Stimulated activated CD4-positive, alpha-beta T cell treated with anti-CD3 and anti-CD28 coated beads, Interleukin-4, amount 100 ng/mL, for 4 hours (primary cell): ENCODE measurements around the gene UBTF.

Experiments
- DNase-seq, 2 experiments: peaks; one replicate each; pipeline ENCODE4 v3.0.0-alpha.2; 2020

UBTF gene

DNA sequence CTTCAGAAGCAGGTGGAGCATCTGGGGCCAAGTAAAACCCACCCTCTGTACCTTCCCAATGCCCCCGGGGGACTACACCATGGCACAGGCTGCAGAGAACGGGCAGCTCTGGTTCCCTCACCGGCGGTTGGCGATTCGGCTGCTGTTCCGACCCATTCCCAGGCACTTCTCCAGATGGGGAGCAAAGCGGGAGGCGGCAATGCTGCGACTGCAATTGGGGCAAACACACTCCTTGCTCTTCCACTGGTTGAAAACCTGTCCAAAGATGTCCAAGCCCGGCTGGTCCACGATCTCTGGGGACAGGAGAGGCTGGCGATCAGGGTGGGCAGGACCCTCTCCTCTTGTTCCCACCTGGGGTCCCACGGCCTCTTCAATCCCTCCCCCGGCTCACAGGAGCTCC lies 22.4 kb downstream of the UBTF start:
- no peak for DNase-seq

DNA sequence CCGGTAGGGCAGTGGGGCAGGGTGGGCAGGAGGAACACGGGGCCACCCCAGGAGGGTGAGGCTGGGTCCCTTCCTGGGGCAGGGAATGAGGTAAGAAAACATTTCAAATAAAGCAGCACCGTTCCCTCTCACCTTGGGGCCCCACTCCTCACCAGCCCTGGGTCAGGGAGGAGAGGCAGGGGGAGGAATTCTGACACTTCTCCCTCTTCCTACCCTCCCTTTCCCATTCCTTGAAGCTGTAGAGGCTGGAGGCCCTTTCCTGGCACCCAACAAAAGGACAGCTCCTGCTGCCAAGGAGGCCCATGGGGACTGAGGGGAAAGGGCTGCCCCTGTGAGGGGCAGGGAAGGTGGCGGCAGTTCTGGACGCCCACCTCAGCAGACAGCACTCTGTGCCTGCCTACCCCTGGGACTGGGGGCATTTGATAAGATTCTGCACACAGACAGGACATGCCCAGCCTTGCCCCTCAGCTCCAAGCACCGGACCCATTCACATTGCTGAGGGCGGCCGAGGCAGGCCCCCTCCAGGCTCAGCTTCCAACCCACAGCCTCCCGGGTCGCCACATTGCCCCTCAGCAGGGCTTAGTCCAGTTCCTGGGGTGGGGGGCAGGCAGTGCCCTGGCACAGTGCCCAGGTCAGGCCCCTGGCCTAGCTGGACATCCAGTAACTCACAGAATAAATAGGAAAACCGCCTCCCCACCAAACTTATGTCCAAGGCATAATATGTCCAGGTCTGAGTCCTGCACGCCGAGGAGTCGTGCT lies 26.0 kb downstream of the UBTF start:
- DNase-seq, result no peak

DNA sequence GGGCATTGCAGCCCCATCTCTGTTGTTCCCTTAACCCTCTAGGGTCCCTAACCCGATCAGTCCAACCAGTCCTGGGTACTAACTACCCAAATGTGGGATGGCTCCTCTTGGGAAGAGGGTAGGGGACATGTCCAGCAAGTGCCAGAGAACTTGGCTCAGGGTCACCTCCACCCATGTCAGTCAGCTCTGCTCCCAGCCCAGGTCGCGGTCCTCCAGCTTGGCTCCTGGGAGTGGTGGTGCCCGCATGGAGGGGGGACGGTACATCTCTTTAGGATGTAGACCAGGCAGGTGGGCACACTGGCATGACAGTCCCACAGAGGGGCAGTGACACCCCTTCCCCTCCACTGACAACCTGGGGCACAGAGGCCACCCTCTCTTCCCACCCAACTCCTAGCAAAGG lies 26.7 kb downstream of the UBTF start:
- DNase-seq, result no peak

DNA sequence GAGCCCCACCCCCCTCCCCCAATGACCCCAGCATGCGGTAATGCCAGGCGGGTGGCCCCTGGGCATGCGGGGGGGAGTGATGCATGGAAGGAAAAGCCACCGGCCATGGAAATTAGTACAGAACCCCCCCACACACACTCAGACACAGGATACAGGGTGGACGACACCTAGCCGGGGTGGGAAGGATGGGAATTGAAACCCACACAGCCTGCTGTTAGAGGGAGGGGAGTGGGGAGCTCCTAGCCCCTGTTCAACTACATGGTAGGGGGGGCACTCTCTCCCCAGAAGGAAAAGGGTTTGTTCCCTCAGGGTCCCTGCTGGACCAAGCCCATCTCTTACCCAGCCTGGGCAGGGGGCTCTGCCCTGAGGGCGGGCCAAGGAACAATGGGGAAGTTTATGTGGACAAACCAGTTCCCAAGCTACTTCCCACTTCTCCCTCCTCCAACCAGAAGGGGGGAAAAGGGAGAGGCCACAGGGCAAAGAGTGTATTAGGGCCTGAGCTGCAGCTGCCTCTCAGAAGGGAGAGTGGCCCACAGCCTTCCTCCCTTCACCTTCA lies 27.5 kb downstream of the UBTF start:
- DNase-seq, result no peak

DNA sequence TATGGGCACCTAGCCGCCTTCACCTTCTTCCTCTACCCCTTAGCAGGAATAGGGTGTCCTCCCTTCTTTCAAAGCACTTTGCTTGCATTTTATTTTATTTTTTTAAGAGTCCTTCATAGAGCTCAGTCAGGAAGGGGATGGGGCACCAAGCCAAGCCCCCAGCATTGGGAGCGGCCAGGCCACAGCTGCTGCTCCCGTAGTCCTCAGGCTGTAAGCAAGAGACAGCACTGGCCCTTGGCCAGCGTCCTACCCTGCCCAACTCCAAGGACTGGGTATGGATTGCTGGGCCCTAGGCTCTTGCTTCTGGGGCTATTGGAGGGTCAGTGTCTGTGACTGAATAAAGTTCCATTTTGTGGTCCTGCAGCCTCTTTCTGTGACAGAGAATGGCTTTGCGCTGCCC lies 28.1 kb downstream of the UBTF start:
- no peak for DNase-seq

DNA sequence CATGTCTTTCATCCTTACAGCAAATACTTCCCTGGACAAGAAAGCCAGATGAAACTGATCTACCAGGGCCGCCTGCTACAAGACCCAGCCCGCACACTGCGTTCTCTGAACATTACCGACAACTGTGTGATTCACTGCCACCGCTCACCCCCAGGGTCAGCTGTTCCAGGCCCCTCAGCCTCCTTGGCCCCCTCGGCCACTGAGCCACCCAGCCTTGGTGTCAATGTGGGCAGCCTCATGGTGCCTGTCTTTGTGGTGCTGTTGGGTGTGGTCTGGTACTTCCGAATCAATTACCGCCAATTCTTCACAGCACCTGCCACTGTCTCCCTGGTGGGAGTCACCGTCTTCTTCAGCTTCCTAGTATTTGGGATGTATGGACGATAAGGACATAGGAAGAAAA lies 29.0 kb downstream of the UBTF start:
- DNase-seq, result no peak

DNA sequence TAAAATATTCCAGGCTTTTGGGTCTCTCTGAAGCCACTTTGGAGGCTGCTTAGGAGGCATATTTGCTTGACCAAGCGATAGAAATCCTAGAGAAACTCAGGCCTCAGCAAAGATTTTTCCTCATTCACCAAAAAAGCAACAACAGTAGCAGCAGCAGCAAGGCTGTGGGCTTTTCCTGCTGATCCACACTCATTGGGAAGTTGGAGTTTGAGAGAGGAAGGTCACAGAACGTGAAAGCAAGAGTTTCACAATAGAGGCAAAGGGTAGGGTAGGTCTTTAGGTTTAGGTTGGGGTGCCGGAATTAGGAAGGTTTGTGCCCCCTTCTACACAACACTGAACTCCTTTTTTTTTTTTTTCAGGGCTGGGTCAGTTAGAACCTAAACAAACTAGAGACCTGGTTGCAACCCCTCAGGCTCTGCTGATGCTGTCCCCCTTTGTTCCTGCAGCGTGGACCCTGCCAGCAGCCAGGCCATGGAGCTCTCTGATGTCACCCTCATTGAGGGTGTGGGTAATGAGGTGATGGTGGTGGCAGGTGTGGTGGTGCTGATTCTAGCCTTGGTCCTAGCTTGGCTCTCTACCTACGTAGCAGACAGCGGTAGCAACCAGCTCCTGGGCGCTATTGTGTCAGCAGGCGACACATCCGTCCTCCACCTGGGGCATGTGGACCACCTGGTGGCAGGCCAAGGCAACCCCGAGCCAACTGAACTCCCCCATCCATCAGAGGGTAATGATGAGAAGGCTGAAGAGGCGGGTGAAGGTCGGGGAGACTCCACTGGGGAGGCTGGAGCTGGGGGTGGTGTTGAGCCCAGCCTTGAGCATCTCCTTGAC lies 30.7 kb downstream of the UBTF start:
- no peak for DNase-seq

DNA sequence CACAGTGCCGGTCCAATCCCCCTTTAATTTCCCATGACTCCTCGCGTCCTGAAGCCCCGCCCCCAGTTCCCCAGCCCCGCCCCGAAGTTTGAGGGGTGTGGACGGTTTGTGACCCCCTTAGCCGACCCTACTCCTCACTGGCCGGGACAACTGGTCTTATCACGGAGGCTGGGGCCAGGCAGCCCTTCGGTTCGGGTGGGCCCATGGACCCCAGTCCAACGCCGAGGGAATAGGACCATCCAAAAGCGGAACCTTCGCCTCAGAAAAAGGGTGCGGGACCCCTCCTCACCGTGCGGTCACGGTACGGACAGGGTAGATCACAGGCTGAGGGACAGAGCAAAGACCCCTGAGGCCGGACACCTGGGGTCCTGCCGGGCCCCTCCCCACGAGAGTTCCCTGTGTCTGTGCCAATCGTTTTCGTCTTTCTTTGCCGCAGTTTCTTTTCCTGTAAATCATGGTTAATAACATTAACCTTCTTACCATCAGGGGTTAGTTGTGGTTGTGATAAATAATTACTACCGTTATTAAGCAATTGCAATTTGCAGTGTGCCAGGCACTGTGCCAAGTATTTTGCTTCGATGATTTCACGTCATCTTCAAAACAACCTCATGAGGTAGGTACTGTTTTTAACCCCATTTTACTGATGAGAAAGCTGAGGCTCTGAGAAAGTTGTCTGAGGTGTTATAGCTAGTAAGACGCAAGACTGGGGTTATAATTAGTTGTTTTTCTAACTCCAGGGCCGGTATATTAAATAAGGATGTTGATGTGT lies 32.2 kb downstream of the UBTF start:
- no peak for DNase-seq

DNA sequence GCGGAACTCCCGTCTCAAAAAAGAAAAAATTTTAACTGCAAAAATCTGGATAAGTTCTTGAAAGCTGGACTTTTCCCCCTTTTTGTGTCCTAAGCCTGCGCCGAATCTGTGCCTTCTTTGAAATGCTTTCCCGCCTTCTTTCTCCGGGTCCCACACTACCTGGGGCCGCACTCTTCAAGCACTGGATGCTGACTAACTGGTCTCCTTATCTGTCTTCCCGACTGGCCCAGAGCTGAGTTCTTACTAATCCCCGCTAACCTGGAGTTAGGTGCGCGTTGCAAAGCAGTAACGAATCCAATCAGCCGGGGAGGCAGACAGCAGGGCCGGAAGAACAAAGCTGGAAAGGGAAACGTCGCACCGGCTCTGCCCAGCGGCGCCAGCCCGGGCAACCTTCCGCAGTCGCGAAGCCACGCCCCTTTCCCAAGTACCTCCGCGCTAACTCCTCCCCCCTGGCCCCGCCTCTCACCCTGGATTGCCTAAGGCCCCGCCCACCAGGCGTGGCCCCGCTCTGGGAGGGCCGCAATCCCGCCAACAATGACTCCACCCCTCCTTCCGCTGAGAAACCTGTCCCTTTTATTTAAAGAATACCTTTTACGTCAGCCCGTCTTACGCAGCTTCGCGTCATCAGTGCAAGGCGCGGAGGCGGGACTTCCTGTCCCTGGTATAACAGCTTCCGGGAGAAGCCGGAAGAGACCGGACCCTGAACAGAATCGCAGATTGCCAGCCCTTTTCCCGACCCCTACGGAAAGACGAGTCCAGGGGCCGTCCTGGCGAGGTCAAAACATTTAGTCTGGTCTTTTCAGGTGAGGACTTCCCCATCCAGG lies 33.0 kb downstream of the UBTF start, which contains the start of gene TMUB2:
Gene TMUB2, plus strand, starts transcription at position 666 of the 824 bp plus-strand sequence. CDS start 737 bp downstream, outside the sequence.
- DNase-seq, result peak; percentile 99 to 100

DNA sequence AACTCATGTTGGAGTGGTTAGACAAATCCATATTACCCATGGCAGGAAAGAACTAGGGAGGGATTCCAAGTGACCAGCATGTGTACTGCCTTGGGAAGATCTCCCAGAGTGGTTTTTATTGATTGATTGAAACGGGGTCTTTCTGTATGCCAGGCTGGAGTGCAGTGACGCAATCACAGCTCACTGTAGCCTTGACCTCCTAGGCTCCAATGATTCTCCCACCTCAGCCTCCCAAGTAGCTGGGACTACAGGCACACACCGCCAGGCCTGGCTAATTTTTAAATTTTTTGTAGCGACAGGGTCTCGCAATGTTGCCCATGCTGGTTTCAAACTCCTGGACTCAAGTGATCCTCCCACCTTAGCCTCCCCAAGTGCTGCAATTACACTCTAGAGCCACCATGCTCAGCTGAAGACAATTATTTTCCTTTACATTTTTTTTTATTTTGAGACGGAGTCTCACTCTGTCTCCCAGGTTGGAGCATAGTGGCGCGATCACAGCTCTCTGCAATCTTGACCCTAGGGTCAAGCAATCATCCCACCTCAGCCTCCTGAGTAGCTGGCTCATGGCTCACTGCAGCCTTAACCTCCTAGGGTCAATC lies 35.2 kb downstream of the UBTF start:
- DNase-seq, result no peak

DNA sequence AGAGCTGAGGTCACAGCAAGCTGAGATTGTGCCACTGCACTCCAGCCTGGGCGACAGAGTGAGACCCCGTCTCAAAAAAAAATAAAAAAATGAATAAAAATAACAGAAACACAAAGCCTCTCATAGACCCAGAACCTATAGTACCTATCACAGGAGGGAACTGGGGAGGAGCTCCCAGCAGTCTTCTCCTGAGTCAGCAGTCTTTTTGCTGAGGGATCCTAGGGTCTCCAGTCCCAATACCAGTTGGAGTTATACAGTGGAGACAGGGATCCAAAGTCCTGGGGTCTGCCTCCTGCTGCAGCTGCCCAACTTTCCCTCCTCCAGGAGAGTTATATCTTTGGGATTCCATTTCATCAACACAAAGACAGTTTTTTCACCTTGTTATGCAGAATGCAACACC lies 36.5 kb downstream of the UBTF start:
- DNase-seq, result no peak

DNA sequence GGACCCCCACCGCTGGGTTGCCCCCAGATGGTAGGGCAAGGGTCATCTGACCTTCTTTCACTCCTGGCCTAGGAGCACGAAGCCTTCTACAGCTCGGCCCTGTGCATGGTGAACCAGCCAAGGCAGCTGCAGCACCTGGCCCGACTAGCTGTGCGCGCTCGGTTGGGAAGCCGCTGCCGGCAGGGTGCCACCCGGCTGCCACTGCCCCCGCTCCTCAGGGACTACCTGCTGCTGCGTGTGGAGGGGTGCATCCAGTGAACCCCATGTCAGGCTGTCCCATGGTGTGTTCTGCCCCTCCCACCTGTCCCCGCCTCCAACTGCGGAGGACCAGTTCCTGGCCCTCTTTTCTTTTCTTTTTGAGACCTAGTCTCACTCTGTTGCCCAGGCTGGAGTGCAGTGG lies 41.3 kb downstream of the UBTF start:
- DNase-seq, result no peak

DNA sequence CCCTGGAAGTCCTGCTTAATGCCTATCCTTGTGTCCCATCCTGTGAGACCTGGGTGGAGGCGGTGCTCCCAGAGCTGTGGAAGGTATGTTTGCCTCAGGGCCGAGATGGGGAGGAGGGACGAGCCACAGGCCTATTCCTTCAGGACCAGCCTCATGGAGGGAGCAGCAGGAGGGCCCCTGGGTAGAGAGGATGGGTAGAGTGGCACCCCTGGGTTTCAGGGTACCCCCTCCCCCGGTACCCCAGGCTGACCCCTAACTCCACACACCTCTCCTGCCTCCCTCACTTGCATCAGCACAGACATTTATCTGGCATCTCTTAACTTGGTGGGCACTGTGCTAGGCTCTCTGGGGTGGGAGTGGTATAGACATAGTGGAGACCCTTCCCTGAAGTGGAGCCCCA lies 41.8 kb downstream of the UBTF start:
- DNase-seq, result no peak

DNA sequence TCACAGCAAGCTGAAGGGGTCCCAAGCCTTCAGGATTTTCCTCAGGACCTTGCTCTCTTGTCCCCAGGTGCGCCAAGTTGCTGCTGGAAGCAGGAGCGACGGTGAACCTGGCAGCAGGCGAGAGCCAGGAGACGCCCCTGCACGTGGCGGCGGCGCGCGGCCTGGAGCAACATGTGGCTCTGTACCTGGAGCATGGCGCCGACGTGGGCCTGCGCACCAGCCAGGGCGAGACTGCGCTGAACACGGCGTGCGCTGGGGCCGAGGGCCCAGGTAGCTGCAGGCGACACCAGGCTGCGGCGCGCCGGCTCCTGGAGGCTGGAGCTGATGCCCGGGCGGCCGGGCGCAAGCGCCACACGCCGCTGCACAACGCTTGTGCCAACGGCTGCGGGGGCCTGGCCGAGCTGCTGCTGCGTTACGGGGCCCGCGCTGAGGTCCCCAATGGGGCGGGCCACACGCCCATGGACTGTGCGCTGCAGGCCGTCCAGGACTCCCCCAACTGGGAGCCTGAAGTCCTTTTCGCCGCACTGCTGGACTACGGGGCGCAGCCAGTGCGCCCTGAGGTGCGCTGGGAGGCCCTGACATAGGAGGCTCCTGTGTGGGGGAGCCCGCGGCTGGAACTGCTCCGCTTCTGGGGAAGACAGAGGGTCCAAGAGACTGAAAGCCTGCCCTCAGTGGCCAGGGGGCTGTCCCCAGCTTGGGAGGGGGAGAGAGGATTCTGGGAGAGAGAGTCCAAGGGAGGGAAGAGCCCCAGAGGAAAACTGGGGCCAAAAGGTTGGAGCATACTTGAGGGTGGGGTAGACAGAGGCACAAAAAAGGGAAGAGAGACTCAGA lies 42.6 kb downstream of the UBTF start:
- no peak for DNase-seq

DNA sequence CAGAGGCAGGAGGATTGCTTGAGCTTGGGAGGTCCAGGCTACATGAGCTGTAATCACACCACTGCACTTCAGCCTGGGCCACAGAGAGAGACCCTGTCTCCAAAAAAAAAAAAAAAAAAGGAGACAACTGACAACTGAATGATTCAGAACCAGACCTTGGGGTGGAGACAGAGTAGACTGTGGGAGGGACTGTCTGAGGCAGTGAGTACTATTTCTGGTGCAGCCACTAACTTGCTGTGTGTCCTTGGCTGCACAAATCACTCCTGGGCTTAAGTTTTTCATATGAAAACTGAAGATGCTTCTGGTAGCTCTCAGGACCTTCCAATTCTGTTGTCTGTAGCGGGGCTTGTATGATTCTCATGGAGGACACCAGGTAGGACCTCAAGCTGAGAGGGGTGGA lies 43.2 kb downstream of the UBTF start:
- no peak for DNase-seq

DNA sequence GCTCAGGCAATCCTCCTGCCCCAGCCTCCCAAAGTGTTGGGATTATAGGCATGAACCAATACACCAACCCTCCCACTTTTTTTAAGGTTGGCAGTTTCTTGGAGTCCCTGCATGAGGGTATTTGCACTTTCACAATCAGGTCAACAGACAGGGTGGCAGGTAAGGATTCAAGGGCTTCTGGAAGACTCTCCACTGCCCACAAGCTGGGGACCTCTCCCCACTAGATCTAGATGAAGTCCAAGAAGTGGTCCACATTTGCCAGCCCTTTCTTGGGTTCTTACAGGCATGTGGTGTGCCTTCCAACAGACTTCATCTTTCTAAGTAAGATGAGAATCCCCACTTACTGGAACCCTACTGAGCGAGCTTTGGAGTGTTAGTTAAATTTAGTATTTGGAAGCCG lies 45.0 kb downstream of the UBTF start:
- no peak for DNase-seq

DNA sequence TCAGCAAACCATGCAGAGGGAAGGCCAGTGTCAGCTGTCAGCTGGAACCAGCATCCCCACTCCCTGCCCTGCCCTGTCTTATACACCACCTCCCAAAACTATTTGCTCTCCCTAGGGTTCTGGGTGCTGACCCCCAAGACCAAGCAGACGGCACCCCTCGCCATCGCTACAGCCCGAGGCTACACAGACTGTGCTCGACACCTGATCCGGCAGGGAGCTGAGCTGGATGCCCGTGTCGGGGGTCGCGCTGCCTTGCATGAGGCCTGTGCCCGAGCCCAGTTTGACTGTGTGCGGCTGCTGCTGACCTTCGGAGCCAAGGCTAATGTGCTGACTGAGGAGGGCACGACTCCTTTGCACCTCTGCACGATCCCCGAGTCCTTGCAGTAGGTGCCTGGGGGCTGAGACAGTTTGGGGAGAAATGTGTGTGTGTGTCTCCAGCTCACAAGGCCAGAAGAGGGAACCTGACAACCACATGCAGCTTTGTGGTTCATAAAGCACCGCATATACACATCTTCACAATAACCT lies 47.5 kb downstream of the UBTF start:
- DNase-seq, result no peak

DNA sequence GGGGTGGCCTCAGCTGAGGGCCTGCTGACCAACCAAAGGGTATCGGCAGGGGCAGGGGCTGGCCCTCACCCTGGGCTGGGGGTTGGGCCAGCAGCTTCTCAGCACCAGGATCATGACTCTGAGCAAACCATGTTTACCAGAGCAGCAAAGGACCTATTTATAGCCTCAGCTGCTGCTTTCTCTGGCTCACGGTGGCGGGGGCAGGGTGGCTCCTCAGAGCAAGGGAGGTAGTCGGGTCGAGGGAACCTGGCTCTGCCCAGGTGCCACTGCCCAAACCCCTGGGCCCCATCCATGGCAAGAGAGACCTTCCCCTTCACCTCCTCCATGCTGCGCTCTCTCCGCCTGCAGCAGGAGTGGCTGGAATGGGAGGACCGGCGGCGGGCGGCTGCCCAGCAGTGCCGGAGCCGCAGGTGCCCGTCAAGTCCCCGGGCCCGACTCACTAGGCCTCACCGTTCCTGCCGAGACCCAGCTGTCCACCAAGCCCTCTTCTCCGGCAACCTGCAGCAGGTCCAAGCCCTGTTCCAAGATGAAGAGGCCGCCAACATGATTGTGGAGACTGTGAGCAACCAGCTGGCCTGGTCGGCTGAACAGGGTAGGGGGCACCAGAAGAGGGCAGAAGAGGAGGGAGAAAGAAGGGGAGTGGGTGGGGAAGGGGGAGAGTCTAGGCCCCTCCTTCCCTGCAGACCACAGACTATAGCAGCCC lies 48.8 kb downstream of the UBTF start, which contains the start of gene ASB16:
Gene ASB16, plus strand, starts transcription at position 206 of the 703 bp plus-strand sequence. Its CDS starts 86 bp downstream, at position 292.
- DNase-seq, result no peak

DNA sequence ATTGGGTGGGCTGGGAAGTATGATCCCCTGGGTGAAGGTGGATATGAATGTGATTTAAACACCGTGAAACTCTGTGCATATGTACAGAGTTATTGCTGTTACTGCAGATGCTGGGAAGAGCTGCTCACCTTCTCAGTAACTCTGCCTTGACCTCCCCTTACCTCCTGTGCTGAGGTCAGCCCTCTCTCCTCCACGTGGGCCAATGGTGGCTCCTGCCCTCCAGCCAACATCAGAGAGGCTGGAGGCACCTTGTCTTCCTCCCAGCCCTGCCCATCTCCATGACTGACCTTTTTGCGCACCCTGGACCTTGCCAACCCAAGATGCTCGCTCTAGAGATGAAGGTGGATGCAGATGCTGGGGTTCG lies 49.4 kb downstream of the UBTF start:
- no peak for DNase-seq
